ENCODE measurements around the gene HES3. TPM values are rescaled to one million over a fixed set of nuclear protein-coding genes. Genes with fewer than 3 reads are reported as not detected.

HES3 gene
- total RNA-seq, 2 experiments from 2014 or later, result not detected

- no peaks in the 10 kb centered on the region for H3K27me3 Mint-ChIP-seq
- H3K4me3 Mint-ChIP-seq, result no peak overlapping the region
- H3K36me3 Mint-ChIP-seq, result no peaks in the 10 kb centered on the region
- no peak for DNase-seq
- H3K9me3 Mint-ChIP-seq, result no peaks in the 10 kb centered on the region
- no peaks in the 10 kb centered on the region for H3K4me1 Mint-ChIP-seq
- H3K27ac Mint-ChIP-seq, result no peak overlapping the region
Observed at GRCh38 chr1:6287431-6287886, 43.5 kb downstream of the HES3 start.

- Mint-ChIP-seq H3K9me3 (no peaks in the 10 kb centered on the region), H3K27me3 (no peaks in the 10 kb centered on the region), H3K4me3 (no peak overlapping the region), H3K4me1 (no peaks in the 10 kb centered on the region), H3K27ac (no peak overlapping the region), H3K36me3 (no peaks in the 10 kb centered on the region)
- DNase-seq, result no peak
Observed at GRCh38 chr1:6288026-6288425, 44.0 kb downstream of the HES3 start.

- no peaks in the 10 kb centered on the region for H3K9me3 Mint-ChIP-seq
- H3K4me3 Mint-ChIP-seq, result no peak overlapping the region
- no peaks in the 10 kb centered on the region for H3K4me1 Mint-ChIP-seq
- no peak overlapping the region for H3K27ac Mint-ChIP-seq
- DNase-seq, result no peak
- H3K36me3 Mint-ChIP-seq, result no peaks in the 10 kb centered on the region
- H3K27me3 Mint-ChIP-seq, result no peaks in the 10 kb centered on the region
Observed at GRCh38 chr1:6288665-6289064, 44.7 kb downstream of the HES3 start.

- no peaks in the 10 kb centered on the region for H3K9me3 Mint-ChIP-seq
- H3K4me3 Mint-ChIP-seq, result no peak overlapping the region
- H3K4me1 Mint-ChIP-seq, result no peaks in the 10 kb centered on the region
- DNase-seq, result no peak
- no peak overlapping the region for H3K27ac Mint-ChIP-seq
- no peaks in the 10 kb centered on the region for H3K27me3 Mint-ChIP-seq
- H3K36me3 Mint-ChIP-seq, result peaks cover 1% of the 10 kb centered on the region
Observed at GRCh38 chr1:6292102-6292501, 48.1 kb downstream of the HES3 start.

GRCh38 chr1:6294080-6294889, 50.3 kb downstream of the HES3 start:
- Mint-ChIP-seq H3K36me3 (peaks cover 1% of the 10 kb centered on the region), H3K4me3 (no peak overlapping the region), H3K4me1 (no peaks in the 10 kb centered on the region), H3K9me3 (no peaks in the 10 kb centered on the region), H3K27me3 (no peaks in the 10 kb centered on the region), H3K27ac (no peak overlapping the region)
- DNase-seq, result no peak

- no peaks in the 10 kb centered on the region for H3K27me3 Mint-ChIP-seq
- H3K9me3 Mint-ChIP-seq, result no peaks in the 10 kb centered on the region
- H3K36me3 Mint-ChIP-seq, result peaks cover 1% of the 10 kb centered on the region
- H3K4me1 Mint-ChIP-seq, result no peaks in the 10 kb centered on the region
- DNase-seq, result no peak
- no peak overlapping the region for H3K27ac Mint-ChIP-seq
- H3K4me3 Mint-ChIP-seq, result no peak overlapping the region
Observed at GRCh38 chr1:6294890-6295556, 51.0 kb downstream of the HES3 start.

Other genes starting within 250 kb of the HES3 start
- gene KCNAB2, start 198.3 kb upstream of the HES3 start, total RNA-seq, result 100 to 1,000 TPM; 209 to 218 TPM
- under 1 TPM; 0.44 to 0.56 TPM for gene CHD5, start 63.9 kb upstream of the HES3 start, total RNA-seq
- 100 to 1,000 TPM; 481 to 486 TPM for gene RPL22, start 44.6 kb upstream of the HES3 start, total RNA-seq
- gene RNF207, start 38.1 kb upstream of the HES3 start, total RNA-seq, result 1 to 10 TPM; 5.0 to 6.2 TPM
- gene ICMT, start 8.2 kb upstream of the HES3 start, total RNA-seq, result 10 to 100 TPM; 57.4 to 58.1 TPM
- gene GPR153, start 16.9 kb downstream of the HES3 start, total RNA-seq, result under 1 TPM; 0.54 to 0.56 TPM
- gene ACOT7, start 149.6 kb downstream of the HES3 start, total RNA-seq, result 10 to 100 TPM; 80.8 to 86.2 TPM
- gene HES2, start 175.7 kb downstream of the HES3 start, total RNA-seq, result not detected
- under 1 TPM; 0.39 to 0.44 TPM for gene ESPN, start 180.6 kb downstream of the HES3 start, total RNA-seq
- gene TNFRSF25, start 222.0 kb downstream of the HES3 start, total RNA-seq, result 10 to 100 TPM; 64.7 to 67.8 TPM
- 1 to 10 TPM; 2.2 to 2.3 TPM for gene PLEKHG5, start 247.5 kb downstream of the HES3 start, total RNA-seq